SU-DHL-6 (cell line): Measurements from ENCODE around the gene KCNN1.

Experiments
- EZH2phosphoT487 ChIP-seq: fragments of 200-600 bp; sonication (generic), shearing (Covaris generic); conservative IDR thresholded peaks from 2 replicates; pipeline ENCODE4 v1.6.1; 2018; ENCODE audit warnings: mild to moderate bottlenecking, antibody characterized with exemption, low read length, moderate library complexity, mixed read lengths
- TF ChIP-seq, protein P1 (sequence below): fragments of 200-600 bp; sonication (generic); IDR thresholded peaks from one replicate; pipeline ENCODE4 v1.5.1; 2017; ENCODE audit warnings: antibody characterized with exemption, mild to moderate bottlenecking, low read length, moderate library complexity; ENCODE audit not compliant: insufficient read depth, poor library complexity, severe bottlenecking

DNA sequence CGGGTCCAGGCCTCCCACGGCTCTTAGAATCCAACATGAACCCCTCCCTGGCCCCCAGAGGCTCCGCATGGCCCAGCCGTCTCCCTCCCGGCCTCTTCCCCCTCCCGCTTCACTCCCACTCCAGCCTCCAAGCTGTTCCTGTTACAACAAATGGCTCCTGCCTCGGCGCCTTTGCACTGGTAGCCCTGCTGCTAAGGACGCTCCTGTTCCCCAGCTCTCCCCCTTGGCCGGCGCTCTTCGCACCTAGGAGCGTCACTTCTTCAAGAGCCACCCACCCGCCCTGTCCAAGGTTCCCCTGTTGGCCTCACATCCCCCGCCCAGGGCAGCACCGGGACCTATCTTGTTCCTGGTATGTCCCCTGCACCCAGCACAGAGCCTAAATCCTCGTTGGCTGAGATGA is 24.7 kb upstream of the KCNN1 start:
- TF ChIP-seq, protein P1, sequence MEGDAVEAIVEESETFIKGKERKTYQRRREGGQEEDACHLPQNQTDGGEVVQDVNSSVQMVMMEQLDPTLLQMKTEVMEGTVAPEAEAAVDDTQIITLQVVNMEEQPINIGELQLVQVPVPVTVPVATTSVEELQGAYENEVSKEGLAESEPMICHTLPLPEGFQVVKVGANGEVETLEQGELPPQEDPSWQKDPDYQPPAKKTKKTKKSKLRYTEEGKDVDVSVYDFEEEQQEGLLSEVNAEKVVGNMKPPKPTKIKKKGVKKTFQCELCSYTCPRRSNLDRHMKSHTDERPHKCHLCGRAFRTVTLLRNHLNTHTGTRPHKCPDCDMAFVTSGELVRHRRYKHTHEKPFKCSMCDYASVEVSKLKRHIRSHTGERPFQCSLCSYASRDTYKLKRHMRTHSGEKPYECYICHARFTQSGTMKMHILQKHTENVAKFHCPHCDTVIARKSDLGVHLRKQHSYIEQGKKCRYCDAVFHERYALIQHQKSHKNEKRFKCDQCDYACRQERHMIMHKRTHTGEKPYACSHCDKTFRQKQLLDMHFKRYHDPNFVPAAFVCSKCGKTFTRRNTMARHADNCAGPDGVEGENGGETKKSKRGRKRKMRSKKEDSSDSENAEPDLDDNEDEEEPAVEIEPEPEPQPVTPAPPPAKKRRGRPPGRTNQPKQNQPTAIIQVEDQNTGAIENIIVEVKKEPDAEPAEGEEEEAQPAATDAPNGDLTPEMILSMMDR, result no peak
- no peak for TF ChIP-seq EZH2phosphoT487
